HCT116 (cell line): ENCODE results near the gene DNASE2. TPM values are rescaled to one million over a fixed set of nuclear protein-coding genes. Genes with fewer than 3 reads are reported as not detected.
A peak's percentile ranks its signal among the peaks of the same experiment; 100 is the strongest.

ENCODE experiments used
- ATAC-seq: fragments of 200-7000 bp; cut with Tn5 transposase; 2 replicates; pipeline ENCODE4 v1.9.1; 2020; ENCODE audit warnings: mild to moderate bottlenecking, moderate library complexity
- BruUV-seq: library from RNA; stranded (reverse); fragments of 400-500 nt; replicated peaks from 2 replicates; lab custom pipeline; 2021; lab: Mats Ljungman, UMichigan
- CTCF ChIA-PET: fragments of 300-600 bp; sonication (Branson Sonifier 250); formaldehyde crosslinking; loops from one replicate; lab custom pipeline; 2021; ENCODE audit warnings: antibody characterized with exemption; lab: Charles Lee
- POLR2A ChIA-PET: fragments of 300-600, 350-600 bp; sonication (Branson Sonifier 250); formaldehyde crosslinking; loops from one replicate; lab custom pipeline; 2021; ENCODE audit warnings: antibody characterized with exemption; lab: Charles Lee
- RAD21 ChIA-PET, 2 experiments: fragments of 300-600 bp; sonication (Branson Sonifier 250); formaldehyde crosslinking; loops; one replicate each; lab custom pipeline; 2023; ENCODE audit warnings: low total read pairs in 2 of 2; ENCODE audit not compliant: uncharacterized antibody in 2 of 2, unreplicated experiment in 2 of 2, low non-redundant PET in 1 of 2; lab: Charles Lee
- DNase-seq: peaks from one replicate; pipeline ENCODE4 v3.0.0-alpha.2; 2010; ENCODE audit warnings: low read depth, low spot score
- H2AFZ ChIP-seq: fragments of 200-600 bp; shearing (Covaris generic), sonication (generic); 2 replicates; pipeline ENCODE4 v1.6.1; 2017; ENCODE audit warnings: low read depth, mixed run types, mixed read lengths, antibody characterized with exemption, low read length; ENCODE audit not compliant: poor library complexity, severe bottlenecking
- H3K27ac ChIP-seq: 2 replicates; pipeline ENCODE4 v1.5.1; 2012; ENCODE audit warnings: low read depth, low read length
- H3K27me3 ChIP-seq: fragments of 200-600 bp; sonication (generic); 2 replicates; pipeline ENCODE4 v1.6.1; 2016; ENCODE audit warnings: mixed run types, low read length, mixed read lengths; ENCODE audit not compliant: insufficient read depth
- H3K36me3 ChIP-seq, 2 experiments: fragments of 200-500 bp in 1 of 2; fragments of 200-600 bp in 1 of 2; sonication (Bioruptor generic) in 1 of 2; sonication (generic) in 1 of 2; 2 replicates each; pipeline versions ENCODE4 v1.5.1 to v1.6.1; 2014 to 2016; ENCODE audit warnings: low read length in 2 of 2, inconsistent platforms in 1 of 2, mixed read lengths in 1 of 2, mixed run types in 1 of 2; ENCODE audit not compliant: insufficient read depth in 2 of 2, control insufficient read depth in 1 of 2
- H3K4me1 ChIP-seq, 2 experiments: fragments of 200-600 bp in 1 of 2; sonication (generic) in 1 of 2; 2 replicates each; pipeline versions ENCODE4 v1.5.1 to v1.6.1; 2012 to 2017; ENCODE audit warnings: low read length in 2 of 2, inconsistent platforms in 1 of 2, mild to moderate bottlenecking in 1 of 2, mixed read lengths in 1 of 2, mixed run types in 1 of 2, moderate library complexity in 1 of 2; ENCODE audit not compliant: insufficient read depth in 2 of 2, control insufficient read depth in 1 of 2
- H3K4me2 ChIP-seq: fragments of 200-600 bp; sonication (generic); 2 replicates; pipeline ENCODE4 v1.6.1; 2017; ENCODE audit warnings: mixed run types, low read length, mixed read lengths
- H3K4me3 ChIP-seq, 2 experiments: fragments of 200-600 bp in 1 of 2; sonication (generic) in 1 of 2; replicated peaks in 1 of 2; 2 replicates each; pipeline ENCODE4 v1.5.1; 2011 to 2016; ENCODE audit warnings: low read length in 2 of 2, control low read depth in 1 of 2, low read depth in 1 of 2, mild to moderate bottlenecking in 1 of 2, mixed read lengths in 1 of 2, mixed run types in 1 of 2
- H3K79me2 ChIP-seq: fragments of 200-600 bp; sonication (generic); 2 replicates; pipeline ENCODE4 v1.6.1; 2017; ENCODE audit warnings: mild to moderate bottlenecking, mixed run types, low read length, moderate library complexity, mixed read lengths; ENCODE audit not compliant: insufficient read depth
- H3K9ac ChIP-seq: fragments of 200-600 bp; sonication (generic); 2 replicates; pipeline ENCODE4 v1.6.1; 2016; ENCODE audit warnings: low read length, mixed read lengths
- H3K9me2 ChIP-seq: fragments of 200-600 bp; sonication (generic), shearing (Covaris generic); 2 replicates; pipeline ENCODE4 v1.6.1; 2017; ENCODE audit warnings: mixed run types, mild to moderate bottlenecking, moderate library complexity; ENCODE audit not compliant: insufficient read depth
- H3K9me3 ChIP-seq, 2 experiments: fragments of 200-500 bp in 1 of 2; fragments of 200-600 bp in 1 of 2; sonication (Bioruptor generic) in 1 of 2; sonication (generic) in 1 of 2; 2 replicates each; pipeline ENCODE4 v1.6.1; 2014 to 2017; ENCODE audit warnings: low read length in 2 of 2, mixed read lengths in 2 of 2, inconsistent platforms in 1 of 2, low read depth in 1 of 2, mild to moderate bottlenecking in 1 of 2, mixed run types in 1 of 2, moderate library complexity in 1 of 2; ENCODE audit not compliant: control insufficient read depth in 1 of 2, insufficient read depth in 1 of 2
- H4K20me1 ChIP-seq: fragments of 200-600 bp; sonication (generic), shearing (Covaris generic); 2 replicates; pipeline ENCODE4 v1.6.1; 2017; ENCODE audit warnings: mixed run types, mild to moderate bottlenecking, moderate library complexity; ENCODE audit not compliant: insufficient read depth
- ATF3 ChIP-seq: IDR thresholded peaks from 2 replicates; pipeline ENCODE4 v1.6.1; 2012
- EZH2 ChIP-seq: fragments of 200-600 bp; sonication (generic); IDR thresholded peaks from 2 replicates; pipeline ENCODE4 v1.6.1; 2017; ENCODE audit warnings: antibody characterized with exemption, mixed run types
- EZH2phosphoT487 ChIP-seq: fragments of 200-600 bp; IDR thresholded peaks from 2 replicates; pipeline ENCODE4 v1.6.1; 2018; ENCODE audit warnings: antibody characterized with exemption, borderline replicate concordance
- FOSL1 ChIP-seq: IDR thresholded peaks from 2 replicates; pipeline ENCODE4 v1.6.1; 2012; ENCODE audit warnings: low read depth
- JUND ChIP-seq: IDR thresholded peaks from 2 replicates; pipeline ENCODE4 v1.6.1; 2012
- POLR2AphosphoS5 ChIP-seq: IDR thresholded peaks from 2 replicates; pipeline ENCODE4 v1.6.1; 2011; ENCODE audit warnings: mild to moderate bottlenecking, low read depth, low read length, moderate library complexity
- SIN3A ChIP-seq: IDR thresholded peaks from 2 replicates; pipeline ENCODE4 v1.6.1; 2012; ENCODE audit warnings: low read depth
- ZBTB33 ChIP-seq: IDR thresholded peaks from 2 replicates; pipeline ENCODE4 v1.6.1; 2011; ENCODE audit warnings: mild to moderate bottlenecking, low read length, moderate library complexity; ENCODE audit not compliant: insufficient replicate concordance; ENCODE audit errors: extremely low read depth
- ZNF274 ChIP-seq: fragments of 200-500 bp; sonication (Bioruptor generic); IDR thresholded peaks from 2 replicates; pipeline ENCODE4 v1.6.1; 2014; ENCODE audit warnings: mild to moderate bottlenecking, low read depth, low read length, inconsistent platforms
- intact Hi-C: fragments of 100-400 bp; cut with micrococcal nuclease; formaldehyde crosslinking; loops from 2 replicates; pipeline ENCODE4 v1.10.0; 2022
- total RNA-seq: library from RNA; stranded (reverse); gene quantifications from one replicate; pipeline ENCODE4 v1.2.1, GENCODE V29; 2021; ENCODE audit not compliant: unreplicated experiment
- TF ChIP-seq, protein P1 (sequence below): IDR thresholded peaks from 2 replicates; pipeline ENCODE4 v1.6.1; 2012

Gene DNASE2
- total RNA-seq, 1 experiment from 2014 or later, result 36.6 TPM

GRCh38 chr19:12833418-12833737, 47.9 kb downstream of the DNASE2 start:
- Histone ChIP-seq H3K27ac (no peak overlapping the region), H3K9ac (0 out of 2 replicates have a peak overlapping the region, but pooled peaks have one; percentile 27), H3K4me1 (peaks cover 36 to 60% of the 10 kb centered on the region in 2 experiments), H2AFZ (no peak overlapping the region), H3K9me3 (no peaks in the 10 kb centered on the region), H3K4me2 (peak overlapping the region; percentile 69), H3K36me3 (no peaks in the 10 kb centered on the region), H3K79me2 (no peaks in the 10 kb centered on the region; the same call in 1 of the 2 replicates), H3K4me3 (peak overlapping the region; percentile 13 to 29; a peak in 3 of 4 replicates), H3K27me3 (no peaks in the 10 kb centered on the region), H4K20me1 (no peaks in the 10 kb centered on the region), H3K9me2 (no peaks in the 10 kb centered on the region)
- intact Hi-C loops, result no loop called here
- ChIA-PET CTCF (interaction anchor here (0.5 to 2.2 kb wide), 4 partner anchors 7 to 967 kb away, joined by 3 to 8 read pairs (median 4); no protein-coding TSS in a partner anchor), POLR2A (interaction anchor here (3.0 kb wide), 1 partner anchor 41 kb away, joined by 14 read pairs; the partner anchor contains the start of gene JUNB), RAD21 (no interaction called here)
- no peak for DNase-seq
- TF ChIP-seq EZH2, result no peak
- TF ChIP-seq, protein P1, sequence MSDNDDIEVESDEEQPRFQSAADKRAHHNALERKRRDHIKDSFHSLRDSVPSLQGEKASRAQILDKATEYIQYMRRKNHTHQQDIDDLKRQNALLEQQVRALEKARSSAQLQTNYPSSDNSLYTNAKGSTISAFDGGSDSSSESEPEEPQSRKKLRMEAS, result no peak
- TF ChIP-seq ZBTB33, result no peak
- TF ChIP-seq SIN3A, result no peak
- TF ChIP-seq POLR2AphosphoS5, result no peak
- no peak for TF ChIP-seq FOSL1
- TF ChIP-seq ZNF274, result no peak
- no peak for TF ChIP-seq JUND
- TF ChIP-seq ATF3, result no peak
- no peak for TF ChIP-seq EZH2phosphoT487
- no TSS peak for BruUV-seq
- no peak for ATAC-seq
